LHCN-M2 (cell line): ENCODE measurements around the gene NCAPD2. TPM values are rescaled to one million over a fixed set of nuclear protein-coding genes. Genes with fewer than 3 reads are reported as not detected.
"Not testable (repeated sequence)": the region's sequence is repeated elsewhere in the genome, so short reads cannot be mapped to it uniquely, and the experiment has no call there.

ENCODE experiments used
- DNase-seq: peaks from one replicate; pipeline ENCODE4 v3.0.0-alpha.2; 2012; ENCODE audit warnings: low read depth
- total RNA-seq: library from RNA; depleted of rRNA; stranded (reverse); fragments of >200 nt; gene quantifications from 2 replicates; pipeline ENCODE4 v1.2.3, GENCODE V29; 2014

The NCAPD2 gene
- total RNA-seq, 1 experiment from 2014 or later: 93.5 TPM

DNA sequence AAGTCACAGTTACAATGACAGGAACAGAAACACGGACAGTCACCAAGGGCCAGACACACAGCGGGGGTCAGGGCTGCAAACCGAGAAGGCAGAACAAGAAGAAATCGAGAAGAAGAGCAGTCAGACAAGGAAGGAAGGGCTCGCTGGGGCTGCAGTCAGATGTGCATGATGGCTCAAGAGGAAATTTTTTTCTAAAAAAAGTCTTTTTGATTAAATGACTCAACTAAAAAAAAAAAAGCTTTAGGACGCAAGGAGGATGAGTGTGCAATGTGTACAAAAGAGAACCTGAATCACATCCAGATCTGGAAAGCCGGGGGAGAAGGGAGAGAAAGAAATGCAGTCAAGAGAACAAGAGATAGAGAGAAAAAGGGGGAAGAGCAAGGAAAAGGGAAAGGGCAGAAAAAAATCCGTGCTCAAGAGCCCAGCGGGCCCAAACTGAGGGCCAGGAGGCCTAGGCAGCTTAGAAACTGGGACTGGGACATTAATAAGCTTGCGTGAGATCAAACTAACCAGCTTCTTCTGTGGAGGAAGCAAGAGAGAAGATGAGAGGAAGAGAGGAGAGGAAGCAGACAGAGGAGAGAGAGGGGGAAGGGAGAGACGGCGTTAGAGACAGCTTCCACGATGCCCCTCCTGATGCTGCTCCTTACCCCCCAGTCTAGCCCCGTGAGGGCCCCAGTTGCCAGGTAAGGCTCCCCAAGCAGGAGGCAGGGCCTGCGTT lies 55.2 kb downstream of the NCAPD2 start:
- DNase-seq: peak; percentile 84

GRCh38 chr12:6549684-6550151 lies 55.8 kb downstream of the NCAPD2 start:
- no peak for DNase-seq

GRCh38 chr12:6550294-6551062 lies 56.6 kb downstream of the NCAPD2 start:
- peak; percentile 41 for DNase-seq

GRCh38 chr12:6551063-6551461 lies 57.2 kb downstream of the NCAPD2 start:
- DNase-seq: peak; percentile 95

- DNase-seq: peak; percentile 76
These were observed 57.7 kb downstream of the NCAPD2 start for GRCh38 chr12:6551496-6552139.

DNA sequence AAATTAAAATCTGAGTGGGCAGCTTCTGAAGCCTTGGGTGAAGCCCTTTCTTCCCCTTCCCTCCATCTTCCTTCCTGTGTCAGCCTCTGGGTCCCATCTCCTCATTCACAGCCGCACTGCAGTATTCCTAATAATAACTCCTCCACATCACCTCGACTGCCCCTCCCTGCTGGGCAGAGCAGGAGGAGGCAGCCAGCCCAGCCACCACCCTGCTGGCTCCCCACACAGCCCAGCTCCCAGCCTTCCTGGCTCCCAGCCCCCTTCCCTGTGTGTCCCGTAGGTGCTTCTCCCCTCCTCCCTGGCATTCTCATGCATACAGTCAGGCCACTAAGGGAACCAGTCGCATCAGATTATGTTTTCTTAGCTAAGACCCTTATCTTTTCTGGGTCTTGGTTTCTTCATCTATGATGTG lies 58.2 kb downstream of the NCAPD2 start:
- peak; percentile 88 for DNase-seq

GRCh38 chr12:6553051-6553868 lies 59.4 kb downstream of the NCAPD2 start:
- peak; percentile 100 for DNase-seq

DNA sequence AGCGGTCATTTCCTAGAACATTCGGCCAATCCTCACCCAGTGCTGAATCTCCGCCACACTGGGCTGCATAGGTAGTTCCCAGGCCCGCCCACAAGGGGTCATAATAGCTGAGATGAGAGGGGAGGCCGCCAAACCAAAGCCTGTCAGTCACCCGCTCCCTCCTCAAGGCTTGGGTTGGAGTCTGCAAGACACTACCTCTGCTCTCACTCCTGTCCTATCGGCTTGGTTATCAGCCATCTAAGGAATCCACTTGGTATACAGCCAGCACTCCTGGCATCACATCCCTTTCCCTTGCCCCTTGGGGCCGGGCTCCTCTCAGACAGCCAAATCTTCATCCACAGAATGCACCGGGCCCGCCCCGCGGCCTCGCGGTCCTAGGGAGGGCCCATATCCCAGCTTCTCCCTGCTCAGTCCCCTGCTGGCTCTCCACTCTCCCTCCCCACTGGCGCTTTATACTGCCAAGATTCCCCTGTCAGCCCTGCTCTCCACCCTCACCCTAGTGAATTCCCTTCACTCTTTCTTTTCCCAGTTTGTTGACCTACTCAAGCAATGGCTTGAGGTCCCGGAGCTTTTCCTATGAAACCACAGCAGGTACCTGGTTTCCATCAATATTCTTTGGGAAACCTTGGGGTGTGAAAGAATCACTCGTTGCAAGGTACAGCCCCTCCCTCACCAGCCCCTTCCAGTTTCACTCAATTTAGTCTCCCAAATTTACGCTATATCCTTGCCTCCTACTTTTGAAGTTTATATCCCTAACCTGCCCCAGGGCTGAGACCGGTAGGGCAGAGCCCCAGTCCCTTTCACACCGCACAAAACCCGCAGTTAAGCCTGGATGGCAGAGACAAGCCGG lies 60.5 kb downstream of the NCAPD2 start:
- peak; percentile 97 for DNase-seq

- no peak for DNase-seq
These were observed 61.3 kb downstream of the NCAPD2 start for GRCh38 chr12:6555018-6555691.

GRCh38 chr12:6556496-6556817 lies 62.6 kb downstream of the NCAPD2 start:
- not testable (repeated sequence) for DNase-seq

DNA sequence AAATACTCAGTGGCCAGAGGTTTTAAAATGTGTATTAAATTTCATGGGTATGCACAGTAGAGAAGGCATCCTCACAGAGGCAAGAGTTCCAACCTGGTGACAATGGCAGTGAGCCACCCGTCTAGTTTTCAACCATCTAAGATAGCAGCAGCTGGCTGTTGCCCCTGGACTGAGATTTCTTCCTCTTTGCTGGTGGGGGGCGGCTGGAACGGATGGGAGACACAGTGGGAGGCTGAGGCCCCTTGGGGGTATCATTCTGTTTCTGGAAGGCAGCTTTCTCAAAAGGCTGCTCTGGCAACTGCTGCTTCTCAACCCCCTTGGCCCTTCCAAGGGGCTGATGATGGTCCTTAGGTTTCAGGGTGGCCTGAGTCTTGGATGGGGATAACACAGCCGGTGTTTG lies 63.0 kb downstream of the NCAPD2 start:
- DNase-seq: no peak

GRCh38 chr12:6558014-6558760 lies 64.3 kb downstream of the NCAPD2 start:
- DNase-seq: peak; percentile 87

GRCh38 chr12:6559500-6559899 lies 65.6 kb downstream of the NCAPD2 start:
- no peak for DNase-seq

DNA sequence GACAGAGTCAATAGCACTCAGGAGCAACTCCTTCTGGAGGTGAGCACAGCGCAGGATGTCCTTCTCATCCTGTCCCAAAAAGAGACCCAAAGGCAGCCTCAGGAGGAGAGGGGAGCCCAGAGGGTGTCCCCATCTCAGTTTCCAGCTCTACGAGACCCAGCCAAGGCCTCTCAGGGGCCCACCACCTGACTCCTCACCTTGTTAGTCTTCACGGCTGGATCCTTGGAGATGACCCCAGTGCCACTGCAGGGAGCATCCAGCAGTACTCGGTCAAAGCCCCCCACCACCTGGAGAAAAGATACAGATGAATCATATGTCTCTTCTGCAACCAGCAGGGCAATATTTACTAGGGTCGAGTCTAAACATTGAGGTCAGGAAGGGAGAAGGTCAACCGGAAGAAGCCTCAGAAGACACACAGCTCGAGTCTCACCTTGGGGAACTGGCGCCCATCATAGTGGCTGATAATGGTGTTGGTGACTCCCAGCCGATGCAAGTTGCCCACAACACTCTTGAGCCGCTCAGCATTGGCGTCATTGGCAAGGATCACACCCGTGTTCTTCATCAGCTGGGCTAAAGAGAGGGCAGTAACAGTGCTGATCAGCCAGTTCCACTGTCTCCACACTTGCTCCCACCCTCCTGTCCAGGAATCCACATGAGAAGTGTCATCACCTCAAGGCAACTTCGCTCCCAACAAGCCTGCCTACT lies 66.8 kb downstream of the NCAPD2 start:
- no peak for DNase-seq

- no peak for DNase-seq
These were observed 69.0 kb downstream of the NCAPD2 start for GRCh38 chr12:6562881-6563280.

DNA sequence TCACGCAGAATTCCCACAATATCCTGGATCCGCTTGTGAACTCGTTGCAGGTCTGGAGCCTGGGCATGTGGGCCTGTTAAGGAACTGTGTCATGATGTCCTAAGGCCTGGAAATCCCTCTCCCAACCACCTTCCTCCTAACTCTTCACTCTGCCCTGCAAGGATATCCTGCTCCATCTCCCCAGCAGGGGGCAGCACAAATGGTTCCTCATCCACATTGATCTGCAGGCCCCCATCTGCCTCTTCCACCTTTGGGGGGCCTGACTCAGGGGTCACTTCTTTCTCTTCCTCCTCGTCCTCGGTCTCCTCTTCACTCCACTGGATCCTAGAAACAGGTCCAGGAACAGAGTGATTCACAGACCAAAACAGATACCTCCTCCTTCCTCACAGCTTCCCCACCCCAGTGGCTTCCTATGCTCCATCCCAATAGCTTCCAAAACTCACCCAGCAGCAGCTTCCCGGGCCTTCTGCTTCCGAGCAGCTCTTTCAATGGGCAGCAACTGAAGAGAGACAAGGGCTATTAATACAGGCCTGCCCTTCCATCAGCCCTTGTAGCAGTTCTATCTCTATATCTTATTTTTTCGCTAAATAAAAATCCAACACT lies 69.6 kb downstream of the NCAPD2 start:
- DNase-seq: peak; percentile 52

- no peak for DNase-seq
These were observed 73.3 kb downstream of the NCAPD2 start for GRCh38 chr12:6567112-6567670.

DNA sequence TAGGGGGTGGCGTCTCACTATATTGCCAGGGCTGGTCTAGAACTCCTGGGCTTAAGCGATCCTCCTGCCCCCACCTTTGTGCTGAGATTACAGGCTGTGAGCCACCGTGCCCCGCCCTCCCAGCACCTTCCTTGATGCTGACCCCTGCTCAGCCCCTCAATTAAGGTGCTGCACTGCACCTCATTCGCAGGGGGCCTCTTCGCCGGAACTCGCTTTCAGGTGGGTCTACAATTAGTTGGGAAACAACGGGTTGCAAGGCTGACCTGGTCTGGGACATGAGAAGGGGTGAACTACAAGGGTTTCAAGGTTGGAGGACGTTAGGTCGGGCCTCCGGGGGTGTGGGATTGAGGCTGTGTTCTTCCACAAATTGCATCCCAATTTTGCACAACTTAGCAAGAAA lies 75.4 kb downstream of the NCAPD2 start:
- no peak for DNase-seq
